Thyroid gland (tissue), 4 donors: ENCODE data around the gene MME. TPM values are rescaled to one million over a fixed set of nuclear protein-coding genes. Genes with fewer than 3 reads are reported as not detected.

Experiments
- DNase-seq, 2 donors: peaks; one replicate each; pipeline ENCODE4 v3.0.0-alpha.2; 2019
- H3K27ac ChIP-seq, 3 donors: fragments of 200-600 bp; sonication (generic); 1 replicate in 2 of 3; 2 replicates in 1 of 3; pipeline ENCODE4 v1.5.1; 2016 to 2019; ENCODE audit warnings: mild to moderate bottlenecking in 1 of 3, moderate library complexity in 1 of 3
- H3K27me3 ChIP-seq: fragments of 200-600 bp; sonication (generic); one replicate; pipeline ENCODE4 v1.5.1; 2019
- H3K36me3 ChIP-seq, 2 donors: fragments of 200-600 bp; sonication (generic); one replicate each; pipeline ENCODE4 v1.5.1; 2016 to 2019
- H3K4me1 ChIP-seq, 2 donors: fragments of 200-600 bp; sonication (generic); one replicate each; pipeline ENCODE4 v1.5.1; 2017 to 2019
- H3K4me3 ChIP-seq, 3 donors: fragments of 200-600 bp; sonication (generic); replicated peaks in 1 of 3; 1 replicate in 2 of 3; 2 replicates in 1 of 3; pipeline ENCODE4 v1.5.1; 2016; ENCODE audit warnings: mild to moderate bottlenecking in 1 of 3
- H3K9me3 ChIP-seq: fragments of 200-600 bp; sonication (generic); one replicate; pipeline ENCODE4 v1.5.1; 2017
- POLR2A ChIP-seq, 2 donors: fragments of 450-650 bp; IDR thresholded peaks; one replicate each; pipeline ENCODE4 v1.6.1; 2017; ENCODE audit warnings: antibody characterized with exemption in 2 of 2, mild to moderate bottlenecking in 2 of 2, moderate library complexity in 1 of 2
- WGBS, 2 donors: methylation state at CpG; one replicate each; pipeline ENCODE4 v1.1.5; 2017; 5-methylcytosine and 5-hydroxymethylcytosine counted together
- intact Hi-C: fragments of 100-400 bp; cut with DNase I; formaldehyde crosslinking; loops from one replicate; pipeline ENCODE4 v1.15.1; 2023
- total RNA-seq, 4 donors: library from RNA; depleted of rRNA; stranded (reverse); fragments of >200 nt; gene quantifications; one replicate each; pipeline ENCODE4 v1.2.3, GENCODE V29; 2016
- TF ChIP-seq, protein P1 (sequence below), 6 experiments: fragments of 200-600 bp in 3 of 6; fragments of 450-650 bp in 3 of 6; sonication (generic) in 3 of 6; IDR thresholded peaks; one replicate each; pipeline ENCODE4 v1.5.1; 2016 to 2019; ENCODE audit warnings: antibody characterized with exemption in 6 of 6, mild to moderate bottlenecking in 2 of 6, inconsistent platforms in 1 of 6, moderate library complexity in 1 of 6

MME gene
- total RNA-seq, 4 donors from 2014 or later = 3.2 to 9.1 (median 5.9) TPM

DNA sequence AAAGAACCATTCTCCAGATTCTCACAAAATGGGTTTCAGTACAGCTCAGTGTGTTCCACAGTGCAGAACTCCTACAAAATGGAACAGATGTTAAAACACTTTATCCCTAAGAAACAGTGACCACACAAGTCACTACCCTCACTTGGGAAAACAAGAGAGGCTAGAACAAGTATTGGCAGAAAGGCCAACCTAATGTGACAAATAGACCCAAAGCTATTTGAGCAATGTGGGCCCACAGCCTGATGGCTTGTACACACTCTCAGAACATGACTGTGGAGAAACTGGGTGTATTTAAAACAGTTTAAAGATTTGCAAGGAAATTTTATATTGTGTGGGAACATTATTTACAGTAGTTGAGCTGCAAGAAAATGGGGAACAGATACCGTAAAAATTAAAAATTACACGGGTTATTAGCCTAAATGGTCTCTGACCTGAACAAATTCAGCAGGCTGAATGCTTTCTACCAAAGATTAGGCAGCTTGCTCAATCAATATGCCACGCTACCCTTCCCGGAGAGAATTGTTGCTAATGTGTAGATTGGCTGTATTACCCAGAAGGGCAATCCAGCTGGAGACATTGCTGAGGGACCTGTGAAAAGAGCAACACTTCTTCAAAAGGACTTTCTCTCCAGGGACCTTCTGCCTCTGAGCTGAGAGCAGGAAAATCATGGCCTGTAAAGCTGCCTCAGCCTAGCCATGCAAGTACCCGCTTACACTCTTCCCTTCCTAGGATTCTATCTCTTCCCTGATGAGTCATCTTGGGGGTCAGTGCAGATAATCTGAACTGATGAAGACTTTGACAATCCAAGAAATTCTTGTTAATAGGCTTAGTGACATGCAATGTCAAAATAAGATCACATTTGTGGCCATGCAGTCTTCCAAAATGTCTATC is 116.3 kb downstream of the MME start:
- TF ChIP-seq, protein P1, sequence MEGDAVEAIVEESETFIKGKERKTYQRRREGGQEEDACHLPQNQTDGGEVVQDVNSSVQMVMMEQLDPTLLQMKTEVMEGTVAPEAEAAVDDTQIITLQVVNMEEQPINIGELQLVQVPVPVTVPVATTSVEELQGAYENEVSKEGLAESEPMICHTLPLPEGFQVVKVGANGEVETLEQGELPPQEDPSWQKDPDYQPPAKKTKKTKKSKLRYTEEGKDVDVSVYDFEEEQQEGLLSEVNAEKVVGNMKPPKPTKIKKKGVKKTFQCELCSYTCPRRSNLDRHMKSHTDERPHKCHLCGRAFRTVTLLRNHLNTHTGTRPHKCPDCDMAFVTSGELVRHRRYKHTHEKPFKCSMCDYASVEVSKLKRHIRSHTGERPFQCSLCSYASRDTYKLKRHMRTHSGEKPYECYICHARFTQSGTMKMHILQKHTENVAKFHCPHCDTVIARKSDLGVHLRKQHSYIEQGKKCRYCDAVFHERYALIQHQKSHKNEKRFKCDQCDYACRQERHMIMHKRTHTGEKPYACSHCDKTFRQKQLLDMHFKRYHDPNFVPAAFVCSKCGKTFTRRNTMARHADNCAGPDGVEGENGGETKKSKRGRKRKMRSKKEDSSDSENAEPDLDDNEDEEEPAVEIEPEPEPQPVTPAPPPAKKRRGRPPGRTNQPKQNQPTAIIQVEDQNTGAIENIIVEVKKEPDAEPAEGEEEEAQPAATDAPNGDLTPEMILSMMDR (IDR thresholded peaks at IDR 0.05) = no peak
- Histone ChIP-seq H3K27me3 (no peaks in the 10 kb centered on the region), H3K9me3 (no peaks in the 10 kb centered on the region), H3K36me3 (no peaks in the 10 kb centered on the region), H3K27ac (no peak overlapping the region), H3K4me1 (peaks cover 0 to 16% of the 10 kb centered on the region in 2 donors), H3K4me3 (no peak overlapping the region)
- intact Hi-C loops = no loop called here
- 90 to 91% methylated on average over 5 of the region's 5 CpGs for WGBS, 2 donors
- no peak for DNase-seq

DNA sequence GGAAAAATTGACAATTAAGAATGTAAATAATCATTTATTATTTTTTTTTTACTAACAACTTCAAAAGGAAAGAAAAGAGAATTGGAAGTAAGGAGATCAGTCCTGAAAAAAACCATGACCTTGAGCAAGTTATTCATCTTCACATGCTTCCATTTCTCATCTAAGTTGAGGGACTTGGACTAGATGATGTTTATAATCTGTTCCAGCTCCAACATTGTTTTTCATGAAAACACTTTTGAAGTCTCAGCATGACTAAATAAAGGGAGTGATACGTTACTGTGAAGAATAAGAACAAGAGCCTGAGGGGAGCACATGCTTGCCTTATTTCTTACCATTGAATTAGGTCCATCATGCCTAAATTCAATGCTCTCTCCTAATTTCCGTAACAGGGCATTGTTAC is 117.7 kb downstream of the MME start:
- Histone ChIP-seq H3K36me3 (no peaks in the 10 kb centered on the region), H3K4me3 (no peak overlapping the region), H3K9me3 (no peaks in the 10 kb centered on the region), H3K27me3 (no peaks in the 10 kb centered on the region), H3K27ac (no peak overlapping the region), H3K4me1 (peaks cover 0 to 16% of the 10 kb centered on the region in 2 donors)
- 87 to 88% methylated on average over 2 of the region's 2 CpGs for WGBS, 2 donors
- intact Hi-C loops = no loop called here
- TF ChIP-seq, protein P1 (IDR thresholded peaks at IDR 0.05) = no peak
- TF ChIP-seq POLR2A (IDR thresholded peaks at IDR 0.05) = no peak
- no peak for DNase-seq

DNA sequence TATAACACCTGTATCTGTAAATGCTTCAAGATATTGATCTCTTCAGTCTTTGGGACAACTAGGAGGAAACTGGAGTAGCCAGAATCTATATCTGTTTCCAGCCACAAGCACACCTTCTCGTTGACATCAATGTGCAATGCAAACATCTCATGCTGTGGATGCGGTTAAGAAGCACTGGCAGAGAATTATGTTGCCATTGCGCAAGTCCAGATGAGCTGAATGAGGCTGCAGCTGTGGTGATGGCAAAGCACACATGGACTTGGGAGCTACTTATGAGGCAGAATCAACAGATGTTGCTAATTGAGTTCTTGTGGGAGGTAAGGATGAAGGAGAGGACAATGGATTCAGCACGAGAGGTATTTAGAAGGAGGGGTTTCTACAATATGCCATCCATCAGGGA is 122.5 kb downstream of the MME start:
- Histone ChIP-seq H3K4me3 (no peak overlapping the region), H3K36me3 (no peaks in the 10 kb centered on the region), H3K9me3 (no peaks in the 10 kb centered on the region), H3K4me1 (no peaks in the 10 kb centered on the region), H3K27ac (no peak overlapping the region), H3K27me3 (no peaks in the 10 kb centered on the region)
- intact Hi-C loops = no loop called here
- no peak for DNase-seq
- no peak for TF ChIP-seq POLR2A (IDR thresholded peaks at IDR 0.05)
- TF ChIP-seq, protein P1 (IDR thresholded peaks at IDR 0.05) = no peak
- WGBS, 2 donors = 74 to 84% methylated on average over 4 of the region's 4 CpGs

DNA sequence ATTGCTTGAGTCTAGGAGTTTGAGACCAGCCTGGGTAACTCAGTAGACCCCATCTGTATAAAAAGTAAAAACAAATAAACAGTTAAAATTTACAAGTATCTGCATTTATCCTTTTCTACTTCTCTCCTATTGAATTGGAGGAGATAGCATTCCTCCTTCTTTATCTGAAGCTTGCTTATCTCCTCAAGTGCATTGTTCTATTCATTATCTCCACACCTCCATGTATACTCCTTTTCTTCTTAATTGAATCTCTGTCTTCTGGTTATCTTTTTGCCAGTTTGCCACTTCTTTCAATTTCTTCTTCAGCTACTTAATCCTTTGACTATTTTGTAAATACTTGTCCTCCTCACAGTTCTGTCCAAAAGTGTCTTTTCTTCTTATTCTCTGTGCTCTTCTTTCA is 124.7 kb downstream of the MME start:
- Histone ChIP-seq H3K27ac (no peak overlapping the region), H3K4me3 (no peak overlapping the region), H3K4me1 (no peaks in the 10 kb centered on the region), H3K36me3 (no peaks in the 10 kb centered on the region), H3K9me3 (no peaks in the 10 kb centered on the region), H3K27me3 (no peaks in the 10 kb centered on the region)
- no peak for DNase-seq
- no peak for TF ChIP-seq POLR2A (IDR thresholded peaks at IDR 0.05)
- TF ChIP-seq, protein P1 (IDR thresholded peaks at IDR 0.05) = no peak
- intact Hi-C loops = no loop called here

DNA sequence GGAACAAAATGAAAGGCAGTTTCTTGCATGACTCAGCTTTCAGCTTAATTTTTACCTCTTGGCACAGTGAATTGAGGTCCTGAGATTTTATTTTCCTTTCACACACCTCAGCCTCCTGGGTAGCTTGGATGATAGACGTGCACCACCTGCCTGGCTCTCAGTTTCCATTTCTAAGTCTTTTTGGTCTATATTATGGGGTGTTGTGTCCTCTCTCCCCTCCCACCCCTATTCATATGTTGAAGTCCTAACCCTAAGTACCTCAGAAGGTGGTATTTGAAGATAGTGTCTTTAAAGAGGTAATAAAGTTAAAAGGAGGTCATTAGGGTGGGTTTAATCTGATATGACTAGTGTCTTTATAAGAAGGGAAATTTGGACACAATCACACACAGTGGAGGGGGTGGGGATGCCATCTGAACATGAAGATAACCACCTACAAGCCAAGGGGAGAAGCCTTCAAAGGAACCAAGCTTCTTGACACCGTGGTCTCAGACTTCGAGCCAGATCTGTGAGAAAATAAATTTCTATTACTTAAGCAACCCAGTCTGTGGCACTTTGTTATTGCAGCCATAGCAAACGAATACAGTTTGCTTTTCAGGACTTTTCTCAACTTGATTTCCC is 128.2 kb downstream of the MME start:
- DNase-seq = no peak
- Histone ChIP-seq H3K4me3 (no peak overlapping the region), H3K9me3 (no peaks in the 10 kb centered on the region), H3K27ac (no peak overlapping the region), H3K27me3 (no peaks in the 10 kb centered on the region), H3K4me1 (peaks cover 0 to 10% of the 10 kb centered on the region in 2 donors), H3K36me3 (no peaks in the 10 kb centered on the region)
- intact Hi-C loops = no loop called here
- TF ChIP-seq, protein P1 (IDR thresholded peaks at IDR 0.05) = no peak
- TF ChIP-seq POLR2A (IDR thresholded peaks at IDR 0.05) = no peak
- 83 to 89% methylated on average over 4 of the region's 4 CpGs for WGBS, 2 donors
